H1 (cell line): ENCODE results near the gene NFATC1. TPM values are rescaled to one million over a fixed set of nuclear protein-coding genes. Genes with fewer than 3 reads are reported as not detected.
A peak's percentile ranks its signal among the peaks of the same experiment; 100 is the strongest.

ENCODE experiments used
- CTCF ChIA-PET: fragments of 300-600 bp; sonication (Branson Sonifier 250); formaldehyde crosslinking; loops from one replicate; lab custom pipeline; 2021; ENCODE audit not compliant: partially characterized antibody; lab: Charles Lee
- POLR2A ChIA-PET: fragments of 300-600 bp; sonication (Branson Sonifier 250); formaldehyde crosslinking; loops from one replicate; lab custom pipeline; 2021; ENCODE audit warnings: inconsistent platforms; ENCODE audit not compliant: partially characterized antibody; lab: Charles Lee
- DNase-seq, 2 experiments: peaks; one replicate each; pipeline versions ENCODE4 v3.0.0 to v3.0.0-alpha.2; 2010 to 2022; ENCODE audit warnings: low spot score in 2 of 2, low read depth in 1 of 2, mixed read lengths in 1 of 2
- FAIRE-seq: peaks from 2 replicates; lab custom pipeline; 2011; peaks lifted over from hg19 to GRCh38; lab: Jason Lieb, UNC
- H2AFZ ChIP-seq: 2 replicates; pipeline ENCODE4 v1.8.1; 2012; ENCODE audit warnings: low read length, inconsistent platforms
- H2AK5ac ChIP-seq: 2 replicates; pipeline ENCODE4 v1.6.1; 2013; ENCODE audit warnings: low read depth, low read length
- H2BK120ac ChIP-seq: replicated peaks from 2 replicates; pipeline ENCODE3; 2013; ENCODE audit warnings: low read depth, low read length, inconsistent platforms
- H2BK12ac ChIP-seq: 2 replicates; pipeline ENCODE4 v1.6.1; 2013; ENCODE audit warnings: low read depth, low read length
- H2BK15ac ChIP-seq: 2 replicates; pipeline ENCODE4 v1.6.1; 2013; ENCODE audit warnings: low read length
- H2BK20ac ChIP-seq: 2 replicates; pipeline ENCODE4 v1.6.1; 2013; ENCODE audit warnings: low read length
- H2BK5ac ChIP-seq: 2 replicates; pipeline ENCODE4 v1.6.1; 2013; ENCODE audit warnings: low read depth, low read length
- H3K14ac ChIP-seq: 2 replicates; pipeline ENCODE4 v1.6.1; 2013; ENCODE audit warnings: inconsistent platforms; ENCODE audit not compliant: insufficient read length
- H3K18ac ChIP-seq: 2 replicates; pipeline ENCODE4 v1.6.1; 2013; ENCODE audit warnings: low read length; ENCODE audit errors: extremely low read depth
- H3K23ac ChIP-seq: 2 replicates; pipeline ENCODE4 v1.6.1; 2013; ENCODE audit warnings: inconsistent platforms; ENCODE audit not compliant: insufficient read length
- H3K23me2 ChIP-seq: 2 replicates; pipeline ENCODE4 v1.6.1; 2013; ENCODE audit warnings: low read depth, low read length
- H3K27ac ChIP-seq: 2 replicates; pipeline ENCODE4 v1.6.1; 2011; ENCODE audit warnings: low read depth, low read length, inconsistent platforms
- H3K27me3 ChIP-seq, 4 experiments: replicated peaks in 1 of 4; 1 replicate in 1 of 4; 2 replicates in 3 of 4; pipeline versions ENCODE4 v1.6.1 to v1.8.1; 2011 to 2013; ENCODE audit warnings: low read length in 3 of 4, mild to moderate bottlenecking in 3 of 4, inconsistent platforms in 2 of 4, mixed read lengths in 2 of 4, moderate library complexity in 1 of 4; ENCODE audit not compliant: control insufficient read depth in 3 of 4, insufficient read depth in 3 of 4; ENCODE audit errors: extremely low read depth in 1 of 4
- H3K36me3 ChIP-seq, 4 experiments: 2 replicates each; pipeline versions ENCODE4 v1.6.1 to v1.8.1; 2011 to 2013; ENCODE audit warnings: mild to moderate bottlenecking in 4 of 4, low read length in 3 of 4, moderate library complexity in 2 of 4, control low read depth in 1 of 4, inconsistent platforms in 1 of 4; ENCODE audit not compliant: insufficient read depth in 4 of 4, control insufficient read depth in 2 of 4
- H3K4ac ChIP-seq: replicated peaks from 2 replicates; pipeline ENCODE3; 2013; ENCODE audit warnings: low read length, low read depth, mixed read lengths, inconsistent platforms; ENCODE audit not compliant: insufficient read length
- H3K4me1 ChIP-seq, 4 experiments: replicated peaks in 1 of 4; 1 replicate in 1 of 4; 2 replicates in 3 of 4; pipeline versions ENCODE4 v1.6.1 to v1.8.1; 2011 to 2013; ENCODE audit warnings: low read length in 3 of 4, inconsistent platforms in 2 of 4, mixed read lengths in 1 of 4; ENCODE audit not compliant: insufficient read depth in 4 of 4, control insufficient read depth in 3 of 4
- H3K4me2 ChIP-seq, 2 experiments: 2 replicates each; pipeline versions ENCODE4 v1.6.1 to v1.8.1; 2011 to 2013; ENCODE audit warnings: low read depth in 2 of 2, low read length in 2 of 2, control low read depth in 1 of 2, inconsistent platforms in 1 of 2, mild to moderate bottlenecking in 1 of 2; ENCODE audit not compliant: insufficient read depth in 1 of 2
- H3K4me3 ChIP-seq, 4 experiments: fragments of 200-600, 300-600 bp in 1 of 4; sonication (generic), shearing (Covaris generic), sonication (Bioruptor Twin) in 1 of 4; 2 replicates each; pipeline versions ENCODE4 v1.5.1 to v1.8.1; 2011 to 2016; ENCODE audit warnings: low read length in 4 of 4, low read depth in 3 of 4, control low read depth in 2 of 4, inconsistent platforms in 2 of 4, mild to moderate bottlenecking in 2 of 4, mixed read lengths in 1 of 4, moderate library complexity in 1 of 4; ENCODE audit not compliant: insufficient read depth in 2 of 4; ENCODE audit errors: extremely low read depth in 1 of 4
- H3K56ac ChIP-seq: replicated peaks from 2 replicates; pipeline ENCODE3; 2013; ENCODE audit warnings: low read depth, mild to moderate bottlenecking, mixed read lengths, low read length, inconsistent platforms; ENCODE audit not compliant: insufficient read length
- H3K79me1 ChIP-seq: 2 replicates; pipeline ENCODE4 v1.6.1; 2013; ENCODE audit warnings: low read depth, low read length, control low read depth
- H3K79me2 ChIP-seq, 2 experiments: 2 replicates each; pipeline versions ENCODE4 v1.6.1 to v1.8.1; 2012 to 2013; ENCODE audit warnings: low read length in 2 of 2, mild to moderate bottlenecking in 2 of 2, inconsistent platforms in 1 of 2; ENCODE audit not compliant: insufficient read depth in 2 of 2, control insufficient read depth in 1 of 2
- H3K9ac ChIP-seq, 4 experiments: replicated peaks in 1 of 4; 1 replicate in 1 of 4; 2 replicates in 3 of 4; pipeline versions ENCODE4 v1.6.1 to v1.8.1; 2011 to 2013; ENCODE audit warnings: low read depth in 3 of 4, low read length in 3 of 4, control low read depth in 2 of 4, mild to moderate bottlenecking in 2 of 4, moderate library complexity in 2 of 4, inconsistent platforms in 1 of 4; ENCODE audit errors: extremely low read depth in 1 of 4
- H3K9me3 ChIP-seq, 2 experiments: 2 replicates each; pipeline versions ENCODE4 v1.6.1 to v1.8.1; 2012 to 2013; ENCODE audit warnings: mild to moderate bottlenecking in 2 of 2, moderate library complexity in 2 of 2, control low read depth in 1 of 2, inconsistent platforms in 1 of 2, low read depth in 1 of 2, low read length in 1 of 2, mixed read lengths in 1 of 2; ENCODE audit not compliant: insufficient read depth in 2 of 2
- H4K20me1 ChIP-seq, 2 experiments: replicated peaks in 1 of 2; 2 replicates each; pipeline versions ENCODE3 to v1.8.1; 2011 to 2013; ENCODE audit warnings: inconsistent platforms in 2 of 2, low read length in 2 of 2, mild to moderate bottlenecking in 1 of 2; ENCODE audit not compliant: insufficient read depth in 2 of 2, control insufficient read depth in 1 of 2
- H4K5ac ChIP-seq: 2 replicates; pipeline ENCODE4 v1.6.1; 2013; ENCODE audit warnings: low read length, low read depth, mixed read lengths, inconsistent platforms; ENCODE audit not compliant: insufficient read length
- H4K8ac ChIP-seq: 2 replicates; pipeline ENCODE4 v1.8.0; 2013; ENCODE audit warnings: mild to moderate bottlenecking, moderate library complexity, low read length, inconsistent platforms; ENCODE audit not compliant: insufficient read depth; ENCODE audit errors: extremely low read depth
- H4K91ac ChIP-seq: replicated peaks from 2 replicates; pipeline ENCODE3; 2013; ENCODE audit warnings: low read length, mixed read lengths, inconsistent platforms; ENCODE audit not compliant: insufficient read length
- ASH2L ChIP-seq: fragments of 200-600, 300-600 bp; sonication (generic); IDR thresholded peaks from one replicate; pipeline ENCODE4 v1.7.1; 2017; ENCODE audit warnings: low read length
- E2F6 ChIP-seq: IDR thresholded peaks from 2 replicates; pipeline ENCODE4 v1.6.1; 2012; ENCODE audit warnings: inconsistent platforms
- EZH2 ChIP-seq: fragments of 200-600 bp; sonication (generic); IDR thresholded peaks from 2 replicates; pipeline ENCODE4 v1.7.1; 2012; ENCODE audit warnings: low read depth, mild to moderate bottlenecking, moderate library complexity, low read length, inconsistent platforms; ENCODE audit not compliant: severe bottlenecking
- MAX ChIP-seq: IDR thresholded peaks from 2 replicates; pipeline ENCODE4 v1.6.1; 2012; ENCODE audit warnings: inconsistent platforms
- SIRT6 ChIP-seq: IDR thresholded peaks from one replicate; pipeline ENCODE4 v1.7.1; 2012; ENCODE audit warnings: low read length, inconsistent platforms
- SUZ12 ChIP-seq: fragments of 200-600 bp; sonication (generic); IDR thresholded peaks from 2 replicates; pipeline ENCODE4 v1.6.1; 2012; ENCODE audit warnings: mild to moderate bottlenecking, inconsistent platforms, low read length, moderate library complexity, mixed read lengths
- USF2 ChIP-seq: IDR thresholded peaks from 2 replicates; pipeline ENCODE4 v1.6.1; 2011; ENCODE audit warnings: low read length, improper control_type of control experiment
- WGBS, 2 experiments: shearing (Covaris generic) in 1 of 2; methylation state at CpG; one replicate each; pipeline versions ENCODE4 v1.1.6 to v1.1.7; 2013 to 2015; ENCODE audit warnings: low lambda C conversion rate in 2 of 2, mixed read lengths in 2 of 2, inconsistent platforms in 1 of 2, low coverage in 1 of 2, missing lambda C conversion rate in 1 of 2; ENCODE audit not compliant: insufficient replicate concordance in 2 of 2, insufficient coverage in 1 of 2, insufficient read length in 1 of 2; ENCODE audit errors: extremely low coverage in 1 of 2, missing lambda C conversion rate in 1 of 2; 5-methylcytosine and 5-hydroxymethylcytosine counted together
- polyA plus RNA-seq, 7 experiments: library from polyadenylated mRNA; depleted of rRNA in 3 of 7; stranded (reverse) in 5 of 7; unstranded in 2 of 7; fragments of >200 nt in 5 of 7; fragments of 200-250 nt in 2 of 7; gene quantifications; 1 replicate in 5 of 7; 2 replicates in 1 of 7; 4 replicates in 1 of 7; pipeline versions ENCODE4 v1.2.1 to v1.2.3, GENCODE V29; 2011 to 2013; ENCODE audit warnings: missing spikeins in 2 of 7, mixed read lengths in 2 of 7
- total RNA-seq: library from RNA; stranded (reverse); fragmentation: NEBNext Ultra II Directional; extraction: Animal tissue kit (Norgen Biotek cat#: 25700); gene quantifications from 2 replicates; pipeline ENCODE4 v1.2.1, GENCODE V29; 2021

NFATC1 gene
- total and polyA plus RNA-seq, 2 of the 8 experiments (the other 6 are each of a cell fraction or from before 2014, with no cell fraction given) = 2.0 to 6.6 TPM

- Histone ChIP-seq H3K4me2 (peak overlapping the region; percentile 26 to 56; a peak in 3 of 4 replicates), H4K91ac (peak overlapping the region; percentile 54), H2BK20ac (no peak overlapping the region), H2BK15ac (no peak overlapping the region; the same call in 1 of the 2 replicates), H3K79me2 (no peaks in the 10 kb centered on the region), H4K8ac (no peak overlapping the region; the same call in none of the 2 replicates), H3K14ac (no peak overlapping the region), H3K9ac (no peak overlapping the region; a peak in 3 of 7 replicates), H3K18ac (no peak overlapping the region), H2BK12ac (peak overlapping the region; percentile 52; the same call in 1 of the 2 replicates), H3K23me2 (no peaks in the 10 kb centered on the region), H3K56ac (no peak overlapping the region), H4K5ac (no peak overlapping the region), H3K79me1 (no peaks in the 10 kb centered on the region), H3K9me3 (peaks cover 0 to 3% of the 10 kb centered on the region in 2 experiments; a peak in 1 of 4 replicates), H3K23ac (no peak overlapping the region), H3K4me1 (peaks cover 0 to 13% (median 9%) of the 10 kb centered on the region in 4 experiments; a peak in 5 of 7 replicates), H2AFZ (peak overlapping the region; percentile 89; the same call in 1 of the 2 replicates), H3K27me3 (peaks cover 0 to 15% (median 11%) of the 10 kb centered on the region in 4 experiments; a peak in 4 of 7 replicates), H3K4ac (no peak overlapping the region), H2BK120ac (no peak overlapping the region), H2BK5ac (0 out of 2 replicates have a peak overlapping the region, but pooled peaks have one; percentile 18), H3K36me3 (no peaks in the 10 kb centered on the region), H2AK5ac (no peak overlapping the region), H4K20me1 (no peaks in the 10 kb centered on the region), H3K27ac (no peak overlapping the region), H3K4me3 (peak overlapping the region in 1 of 4 experiments; percentile 44; a peak in 3 of 8 replicates)
- DNase-seq = no peak
- no peak for FAIRE-seq
- TF ChIP-seq MAX (peak; percentile 63), E2F6 (peak; percentile 59), USF2 (0 out of 2 replicates have a peak, but pooled peaks have one; percentile 8), SIRT6 (no peak), ASH2L (no peak), EZH2 (no peak), SUZ12 (peak; percentile 26; the same call in 1 of the 2 replicates)
- ChIA-PET CTCF (interaction anchor here (0.8 to 1.7 kb wide), 10 partner anchors 10 to 129 kb away, joined by 3 to 6 read pairs (median 3); no protein-coding TSS in a partner anchor), POLR2A (no interaction called here)
- WGBS, 2 experiments = 59% methylated on average over 43 of the region's 46 CpGs; no CpG with 5 or more reads in 1 of the 2 experiments
These were observed 112.1 kb downstream of the NFATC1 start for GRCh38 chr18:79507546-79508480.
